Left ventricle myocardium superior (tissue), 1 donor: Measurements from ENCODE around the gene ARMC9. TPM values are rescaled to one million over a fixed set of nuclear protein-coding genes. Genes with fewer than 3 reads are reported as not detected.
"Not testable (repeated sequence)": the region's sequence is repeated elsewhere in the genome, so short reads cannot be mapped to it uniquely, and the experiment has no call there.

Experiments used
- ATAC-seq: fragments of 200-7000 bp; cut with Tn5 transposase; one replicate; pipeline ENCODE4 v1.9.1; 2020; ENCODE audit warnings: mild to moderate bottlenecking, moderate library complexity
- DNase-seq: peaks from one replicate; pipeline ENCODE4 v3.0.0-alpha.2; 2020
- intact Hi-C: fragments of 100-400 bp; cut with micrococcal nuclease; formaldehyde crosslinking; loops from one replicate; pipeline ENCODE4 v1.11.0; 2022
- total RNA-seq: library from RNA; stranded (reverse); fragmentation: NEBNext Ultra II Directional; extraction: Animal tissue kit (Norgen Biotek cat#: 25700); gene quantifications from one replicate; pipeline ENCODE4 v1.2.1, GENCODE V29; 2021
- donor health status: DM: no; HTN: yes; CAD: no; lungs with severe emphysema.

The ARMC9 gene
- total RNA-seq, 1 donor from 2014 or later: 2.3 TPM

GRCh38 chr2:231297108-231297908 lies 98.9 kb downstream of the ARMC9 start:
- intact Hi-C loops: no loop called here
- DNase-seq: peak; percentile 75
- ATAC-seq: peak; percentile 77

DNA sequence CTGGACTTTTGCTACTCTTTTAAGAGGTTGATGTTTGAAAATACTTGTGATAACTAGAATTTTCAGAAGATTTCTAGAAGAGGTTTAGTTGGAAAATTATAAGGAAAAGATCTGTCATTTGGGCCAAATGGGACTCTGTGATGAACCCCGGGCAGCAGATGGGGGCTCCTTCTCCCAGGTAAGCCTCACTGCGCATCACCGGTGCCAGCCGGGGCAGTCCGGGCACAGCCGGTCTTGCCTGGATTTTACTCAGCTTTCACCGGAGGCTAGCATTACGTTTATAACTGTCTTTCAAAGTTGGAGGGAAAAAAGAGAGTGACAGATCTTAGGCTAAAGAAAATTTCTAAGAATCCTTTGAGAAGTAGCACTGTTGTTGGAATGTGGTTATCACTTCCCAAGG lies 99.7 kb downstream of the ARMC9 start:
- DNase-seq (no peak), ATAC-seq (no peak)
- intact Hi-C loops: no loop called here

DNA sequence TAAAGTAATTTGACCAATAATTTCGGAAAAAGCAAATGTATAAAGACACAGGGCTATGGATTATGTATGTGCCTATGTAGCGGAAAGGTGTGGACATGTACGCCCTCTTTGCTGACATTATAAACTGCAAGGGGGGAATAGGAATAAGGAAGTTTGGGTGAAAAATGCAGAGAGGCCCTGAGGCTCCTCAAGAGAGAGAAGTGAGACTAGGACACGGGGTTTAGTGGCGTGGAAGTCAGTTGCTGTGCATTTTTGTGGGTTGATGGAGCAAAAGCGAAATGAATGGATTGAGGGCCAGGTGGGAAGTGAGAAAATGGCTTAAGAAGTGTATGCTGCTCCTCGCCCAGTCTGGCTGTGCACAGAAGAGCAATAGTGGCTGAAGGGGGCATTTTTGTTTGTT lies 100.8 kb downstream of the ARMC9 start:
- intact Hi-C loops: no loop called here
- DNase-seq (no peak), ATAC-seq (peak; percentile 31)

DNA sequence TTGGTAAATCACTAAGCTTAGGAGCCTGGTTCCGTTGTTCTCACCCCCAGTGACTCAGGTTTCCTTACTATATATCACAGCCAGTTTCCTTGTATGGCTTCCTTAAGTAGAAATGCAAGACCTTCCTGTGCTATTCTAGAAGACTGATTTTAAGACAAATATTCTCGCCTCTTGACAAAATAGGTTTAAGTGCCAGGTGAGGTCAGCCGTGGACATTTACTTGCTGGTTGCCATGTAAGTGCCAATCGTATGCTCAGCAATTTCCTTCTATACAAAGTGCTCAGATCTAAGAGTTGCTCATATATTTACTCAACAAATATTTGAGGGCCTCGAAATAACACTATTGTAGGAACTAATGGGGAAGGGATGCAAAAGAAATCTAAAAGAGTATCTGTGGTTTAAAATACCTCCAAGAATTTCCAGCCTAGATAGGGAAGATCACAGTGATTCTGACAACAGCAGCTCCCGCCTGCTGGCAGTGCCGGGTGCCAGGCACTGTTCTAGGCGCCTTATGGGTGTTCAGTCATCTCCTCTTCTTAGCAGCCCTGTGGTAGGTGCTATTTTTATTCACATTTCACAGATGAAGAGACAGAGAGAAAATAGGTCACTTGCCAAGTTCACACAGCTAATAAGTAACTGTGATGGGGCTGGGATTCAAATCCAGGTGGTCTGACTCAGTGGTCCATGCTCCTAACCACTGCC lies 101.7 kb downstream of the ARMC9 start:
- intact Hi-C loops: no loop called here
- ATAC-seq (peak; percentile 44), DNase-seq (no peak)

DNA sequence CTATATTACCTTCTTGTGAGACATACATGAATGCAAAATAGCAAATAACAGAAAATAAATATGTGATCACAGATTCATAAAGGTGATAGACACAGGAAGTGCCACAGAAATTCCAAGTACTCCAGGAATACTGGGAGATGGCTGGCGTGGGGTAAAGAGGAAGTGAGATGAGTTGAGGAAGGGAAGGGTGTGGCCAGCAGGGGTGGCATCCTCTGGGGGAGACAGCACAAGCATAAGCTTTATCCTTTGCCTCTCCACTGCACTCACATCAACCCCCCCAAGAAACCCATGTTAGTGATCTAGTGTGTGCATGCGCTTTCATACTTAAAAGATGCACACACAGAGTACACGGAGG lies 102.3 kb downstream of the ARMC9 start:
- intact Hi-C loops: no loop called here
- DNase-seq (no peak), ATAC-seq (no peak)

DNA sequence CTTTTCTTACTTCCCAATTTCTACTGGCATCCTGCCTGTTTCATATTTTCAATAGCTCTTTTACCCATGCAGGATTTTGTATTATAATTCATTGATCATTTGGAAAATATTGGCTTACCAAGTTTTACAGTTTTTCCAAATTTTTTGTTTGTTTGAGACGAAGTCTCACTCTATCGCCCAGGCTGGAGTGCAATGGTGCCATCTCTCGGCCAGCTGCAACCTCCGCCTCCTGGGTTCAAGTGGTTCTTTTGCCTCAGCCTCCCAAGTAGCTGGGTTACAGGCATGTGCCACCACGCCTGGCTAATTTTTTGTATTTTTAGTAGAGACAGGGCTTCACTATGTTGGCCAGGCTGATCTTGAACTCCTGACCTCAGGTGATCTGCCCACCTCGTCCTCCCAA lies 105.8 kb downstream of the ARMC9 start:
- DNase-seq, intact Hi-C loops, ATAC-seq: not testable (repeated sequence)

GRCh38 chr2:231305221-231305620 lies 106.8 kb downstream of the ARMC9 start:
- ATAC-seq (no peak), DNase-seq (no peak)
- intact Hi-C loops: no loop called here

GRCh38 chr2:231306791-231307393 lies 108.5 kb downstream of the ARMC9 start:
- intact Hi-C loops: no loop called here
- DNase-seq (no peak), ATAC-seq (no peak)

DNA sequence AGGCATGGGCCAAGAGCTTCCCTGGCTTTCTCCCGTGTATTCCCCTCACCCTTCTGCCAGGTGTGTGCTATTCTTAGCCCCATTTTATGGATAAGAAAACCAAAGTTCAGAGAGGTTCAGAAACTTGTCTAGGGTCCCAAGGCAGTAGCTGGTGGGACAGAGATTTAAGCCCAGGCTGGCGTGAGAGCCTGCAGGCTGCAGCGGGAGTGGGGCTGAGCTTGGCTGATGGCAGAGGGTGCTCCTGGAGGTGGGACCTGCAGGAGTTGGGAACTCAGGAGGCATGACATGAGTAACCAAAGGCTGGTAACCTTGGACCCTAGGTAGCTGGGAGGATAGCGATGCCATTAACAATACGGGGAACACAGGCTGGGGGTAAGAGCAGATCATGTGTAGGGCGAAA lies 109.8 kb downstream of the ARMC9 start:
- ATAC-seq: no peak
- DNase-seq: no peak
- intact Hi-C loops: no loop called here

GRCh38 chr2:231308631-231309428 lies 110.4 kb downstream of the ARMC9 start:
- intact Hi-C loops: no loop called here
- DNase-seq (no peak), ATAC-seq (no peak)

GRCh38 chr2:231312066-231312465 lies 113.6 kb downstream of the ARMC9 start:
- intact Hi-C loops: no loop called here
- DNase-seq: no peak
- no peak for ATAC-seq

- intact Hi-C loops: no loop called here
- DNase-seq (no peak), ATAC-seq (no peak)
These were observed 117.5 kb downstream of the ARMC9 start for GRCh38 chr2:231315896-231316295.

DNA sequence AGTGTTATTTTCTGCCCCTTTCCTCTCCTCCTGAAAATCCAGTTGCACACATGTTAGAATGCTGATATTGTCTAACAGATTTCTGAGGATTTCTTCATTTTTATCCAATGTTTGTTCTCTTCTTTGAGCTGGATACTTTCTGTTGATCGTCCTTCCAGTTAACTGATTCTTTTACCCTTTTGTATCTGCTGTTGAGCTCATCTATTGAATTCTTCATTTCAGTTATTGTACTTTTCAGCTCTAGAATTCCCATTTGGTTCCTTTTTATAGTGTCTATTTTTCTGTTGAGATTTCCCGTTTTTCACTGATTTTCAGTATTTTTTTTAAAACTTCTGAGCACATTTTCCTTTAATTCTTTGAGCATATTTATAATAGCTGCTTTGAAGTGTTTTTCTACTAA lies 119.1 kb downstream of the ARMC9 start:
- intact Hi-C loops: no loop called here
- DNase-seq: no peak

GRCh38 chr2:231318436-231318835 lies 120.0 kb downstream of the ARMC9 start:
- intact Hi-C loops: no loop called here
- DNase-seq (peak; percentile 78), ATAC-seq (peak; percentile 91)

More for the DNA sequence above, 119.1 kb downstream of the ARMC9 start:
- ATAC-seq: no peak

DNA sequence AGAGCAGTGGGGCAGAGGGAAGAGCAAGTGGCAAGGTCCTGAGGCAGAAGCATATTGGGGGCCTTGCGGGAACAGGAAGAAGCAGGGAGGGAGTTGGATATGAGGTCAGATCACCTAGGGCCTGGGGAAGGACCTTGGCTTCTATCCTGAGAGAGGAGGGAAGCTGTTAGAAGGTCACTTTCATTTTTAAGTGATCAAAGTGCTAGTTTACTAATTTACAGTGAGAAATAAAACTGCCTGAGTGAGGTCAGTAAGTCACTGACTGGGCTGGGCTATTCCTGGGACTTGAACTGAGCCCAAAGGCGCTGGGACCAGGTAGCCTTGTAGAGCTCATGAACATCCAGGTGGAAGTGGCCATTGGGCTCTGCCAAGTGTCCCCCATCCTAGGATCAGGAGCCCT lies 120.5 kb downstream of the ARMC9 start:
- ATAC-seq (peak; percentile 18), DNase-seq (no peak)
- intact Hi-C loops: no loop called here

GRCh38 chr2:231319867-231320266 lies 121.4 kb downstream of the ARMC9 start:
- ATAC-seq: no peak
- intact Hi-C loops: no loop called here
- no peak for DNase-seq

DNA sequence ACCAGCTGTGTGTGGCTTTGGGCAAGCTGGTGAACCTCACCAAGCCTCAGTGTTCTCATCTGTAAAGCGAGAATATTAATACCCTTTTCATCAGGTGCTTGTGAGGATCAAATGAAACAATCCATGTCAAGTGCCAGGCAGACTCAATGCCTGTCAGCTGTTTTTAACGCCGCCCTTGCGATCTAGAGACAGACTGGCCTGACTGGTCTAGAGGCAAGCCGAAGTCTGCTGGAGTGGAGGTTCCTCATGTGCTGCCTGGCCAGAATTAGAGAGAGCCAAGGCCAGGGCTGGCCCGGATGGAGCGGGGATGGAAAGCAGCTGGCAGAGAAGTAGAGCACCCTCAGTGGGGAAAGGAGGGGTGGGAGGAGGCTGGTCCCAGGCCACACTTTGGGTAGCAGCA lies 122.6 kb downstream of the ARMC9 start:
- intact Hi-C loops: no loop called here
- ATAC-seq (peak; percentile 82), DNase-seq (peak; percentile 80)

- peak; percentile 72 for DNase-seq
- intact Hi-C loops: no loop called here
- peak; percentile 13 for ATAC-seq
These were observed 123.3 kb downstream of the ARMC9 start for GRCh38 chr2:231321556-231322334.

DNA sequence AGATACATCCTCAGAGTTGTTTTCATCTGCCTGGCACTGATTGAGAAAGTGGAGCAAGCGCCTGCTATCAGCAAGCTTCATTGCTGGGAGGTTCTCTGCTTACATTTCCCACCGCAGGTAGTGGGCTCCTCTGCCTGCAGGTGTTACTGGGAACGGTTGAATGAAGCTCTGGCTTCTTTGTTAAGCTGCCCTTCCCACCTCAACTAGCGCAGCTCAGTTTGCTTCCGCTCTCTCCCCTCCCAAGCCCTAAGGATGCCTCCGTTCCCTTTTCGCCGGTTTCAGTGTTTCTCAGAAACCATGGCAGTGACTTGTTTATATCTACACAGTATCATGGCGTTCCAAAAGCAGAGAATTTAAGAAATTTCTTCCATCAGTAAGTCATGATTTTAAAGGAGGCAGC lies 124.9 kb downstream of the ARMC9 start:
- intact Hi-C loops: no loop called here
- DNase-seq (no peak), ATAC-seq (no peak)
